GM15510 (cell line): ENCODE measurements around the gene TENT4A.

Source experiments
- POLR2A ChIP-seq: IDR thresholded peaks from 3 replicates; pipeline ENCODE4 v1.6.1; 2011; ENCODE audit warnings: borderline replicate concordance; ENCODE audit not compliant: insufficient read length; ENCODE audit errors: extremely low read depth

The TENT4A gene

DNA sequence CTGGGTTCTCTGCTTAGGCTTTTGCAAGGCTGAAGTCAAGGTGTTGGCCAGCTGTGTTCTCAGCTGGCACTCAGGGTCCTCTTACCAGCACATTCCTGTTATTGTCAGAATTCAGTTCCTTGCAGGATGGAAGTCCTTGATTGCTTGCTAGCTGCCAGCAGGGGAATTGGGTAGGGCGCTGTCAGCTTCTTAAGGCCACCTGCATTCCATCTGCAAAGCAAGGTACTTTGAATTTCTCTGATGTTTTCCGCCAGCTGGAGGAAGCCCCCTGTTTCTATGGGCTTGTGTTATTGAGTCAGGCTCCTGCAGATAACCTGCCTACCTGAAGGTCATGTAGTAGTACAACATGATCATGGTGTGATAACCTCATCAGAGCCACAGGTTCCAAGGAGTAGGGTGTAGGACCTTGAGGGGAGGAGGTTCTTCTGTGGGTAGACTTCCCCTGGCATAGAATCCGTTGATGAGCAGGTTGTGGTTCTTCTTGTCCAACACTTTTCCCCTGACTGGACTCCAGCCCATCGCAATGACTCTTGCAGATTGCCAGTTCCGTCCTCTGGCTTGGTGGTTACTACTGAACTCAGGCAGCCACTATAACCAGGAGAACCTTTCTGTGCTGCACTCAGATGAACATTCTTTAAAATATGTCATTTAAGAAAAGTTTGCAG is 6.8 kb downstream of the TENT4A start:
- no peak for TF ChIP-seq POLR2A

DNA sequence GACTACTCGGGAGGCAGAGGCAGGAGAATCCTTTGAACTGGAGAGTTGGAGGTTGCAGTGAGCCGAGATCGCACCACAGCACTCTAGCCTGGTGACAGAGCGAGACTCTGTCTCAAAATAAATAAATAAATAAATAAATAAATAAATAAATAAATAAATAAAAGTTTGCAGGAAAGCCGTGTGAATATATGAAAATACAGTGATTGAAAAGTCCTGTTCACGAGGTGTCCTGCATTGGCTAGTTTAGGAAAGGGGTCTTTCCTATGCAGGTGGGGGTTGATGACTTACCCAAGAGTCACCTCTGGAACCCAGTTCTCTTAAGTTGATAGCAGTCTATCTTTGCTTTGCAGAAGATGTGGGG is 7.3 kb downstream of the TENT4A start:
- TF ChIP-seq POLR2A, result no peak

DNA sequence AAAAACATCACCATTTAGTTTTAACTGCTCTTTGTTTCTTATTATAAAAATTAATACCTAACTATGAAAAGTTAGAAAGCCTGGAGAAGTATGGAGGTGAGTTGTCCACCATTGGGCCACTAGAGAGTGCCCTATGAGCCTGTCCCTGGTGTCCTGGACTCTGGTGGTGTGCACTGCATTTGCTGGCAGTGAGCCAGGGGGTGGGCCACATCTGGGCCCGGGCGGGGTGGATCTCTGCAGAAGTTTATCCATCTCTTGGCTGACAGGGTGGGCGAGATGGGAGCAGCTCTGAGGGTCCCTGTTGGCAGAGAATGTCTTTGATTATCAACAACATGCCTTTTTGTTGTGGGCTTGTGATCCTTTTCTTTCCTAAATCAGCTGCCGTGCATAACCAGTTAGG is 8.2 kb downstream of the TENT4A start:
- TF ChIP-seq POLR2A, result no peak

DNA sequence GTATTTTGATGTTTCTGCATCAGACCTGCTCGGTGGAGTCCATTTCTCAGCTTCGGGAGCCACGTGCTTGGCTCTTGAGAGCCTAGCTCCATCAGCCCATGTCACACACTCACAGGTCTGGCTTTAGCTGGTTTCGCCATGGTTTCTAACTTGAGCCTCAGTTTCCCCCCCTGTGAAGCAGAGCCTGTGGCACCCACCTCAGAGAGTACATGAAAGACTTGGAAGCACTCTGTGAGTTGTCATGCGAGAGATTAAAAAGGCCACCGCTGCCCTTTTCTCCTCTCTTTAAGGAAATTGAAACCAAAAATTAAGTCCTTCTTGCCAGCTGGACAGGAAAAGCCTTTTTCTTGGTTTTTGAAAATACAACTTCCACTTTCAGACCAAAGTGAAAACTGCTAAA is 8.8 kb downstream of the TENT4A start:
- TF ChIP-seq POLR2A, result no peak

DNA sequence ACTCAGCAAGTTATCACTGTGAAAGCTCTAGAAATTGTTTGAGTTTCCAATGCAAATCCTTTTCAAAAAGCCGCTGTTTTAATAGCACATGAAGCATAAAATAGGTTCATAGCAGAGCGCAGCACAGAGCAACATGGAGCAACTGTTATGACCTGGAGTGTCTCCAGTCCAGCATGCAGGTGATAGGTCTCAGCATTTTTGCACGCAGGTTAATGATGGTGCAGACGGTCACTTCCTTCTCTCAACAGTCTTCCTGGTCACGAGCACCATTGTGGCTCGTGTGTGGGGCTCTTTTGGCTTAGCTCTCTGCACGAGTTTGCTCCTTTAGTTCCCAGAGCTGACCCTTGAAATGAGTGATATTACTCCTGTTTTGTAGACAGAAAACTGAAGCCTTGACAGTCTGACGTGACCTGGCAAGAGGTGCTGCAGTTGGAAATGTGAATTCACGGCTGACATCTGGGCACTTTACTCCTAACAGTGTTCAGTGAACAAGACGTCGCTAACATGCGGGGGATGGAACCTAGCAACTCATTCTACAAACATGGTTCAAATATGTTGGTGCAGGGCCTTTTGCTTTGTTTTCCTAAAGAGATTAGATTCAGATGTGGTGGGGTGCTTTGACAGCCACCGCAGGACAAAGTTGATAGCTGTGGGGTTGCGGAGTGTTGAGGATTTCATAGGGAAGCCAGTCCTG is 10.0 kb downstream of the TENT4A start:
- TF ChIP-seq POLR2A, result no peak

DNA sequence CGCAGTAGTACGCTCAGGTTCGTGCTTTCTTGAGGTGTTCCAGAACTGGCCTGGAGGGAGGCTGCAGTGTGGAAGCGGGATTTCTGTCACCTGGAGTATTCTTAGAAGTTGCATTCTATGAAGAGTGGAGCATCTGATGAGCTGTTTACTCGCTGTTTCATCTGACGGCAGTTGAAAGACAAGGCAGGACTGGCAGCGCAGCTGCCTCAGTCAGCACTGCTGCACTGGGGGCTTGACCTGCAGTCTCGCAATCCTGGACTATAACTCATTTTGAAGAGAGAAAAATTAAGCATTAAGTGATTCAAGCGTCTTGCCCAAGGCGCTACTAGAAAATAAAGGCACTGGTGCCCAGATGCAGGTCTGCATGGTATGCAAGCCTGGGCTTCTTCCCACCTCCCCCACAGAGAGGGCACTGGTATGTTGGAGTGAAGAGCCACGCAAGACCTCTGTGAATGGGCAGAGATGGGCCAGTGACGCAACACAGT is 10.6 kb downstream of the TENT4A start:
- no peak for TF ChIP-seq POLR2A

DNA sequence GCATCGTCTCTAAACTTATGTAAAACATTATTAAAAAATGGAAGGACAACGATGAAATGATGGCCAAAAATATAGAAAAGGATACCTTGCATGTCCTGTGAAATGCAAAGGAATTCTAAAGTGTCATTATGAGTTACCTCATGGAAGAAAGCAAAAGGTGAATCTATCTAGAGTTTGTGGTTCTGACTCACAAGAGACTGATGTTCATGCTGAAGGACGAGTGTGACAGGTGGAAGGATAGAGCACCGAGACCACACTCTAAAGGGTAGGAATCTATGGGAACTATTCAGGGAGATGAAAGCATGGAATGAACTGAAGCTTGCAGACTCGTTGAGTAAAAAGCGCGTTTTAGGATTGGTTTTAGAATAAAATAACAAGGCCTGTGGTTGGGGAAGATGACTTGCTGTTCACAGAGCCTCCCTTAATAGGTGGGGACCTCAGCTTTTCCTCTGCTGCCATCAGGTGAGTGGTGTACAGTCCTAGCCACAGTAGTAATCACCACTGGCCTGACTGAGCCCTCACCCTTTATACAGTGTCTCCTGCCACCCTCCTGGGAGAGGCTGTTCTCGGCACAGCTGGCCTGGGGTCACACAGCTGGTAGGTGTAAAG is 11.2 kb downstream of the TENT4A start:
- no peak for TF ChIP-seq POLR2A

DNA sequence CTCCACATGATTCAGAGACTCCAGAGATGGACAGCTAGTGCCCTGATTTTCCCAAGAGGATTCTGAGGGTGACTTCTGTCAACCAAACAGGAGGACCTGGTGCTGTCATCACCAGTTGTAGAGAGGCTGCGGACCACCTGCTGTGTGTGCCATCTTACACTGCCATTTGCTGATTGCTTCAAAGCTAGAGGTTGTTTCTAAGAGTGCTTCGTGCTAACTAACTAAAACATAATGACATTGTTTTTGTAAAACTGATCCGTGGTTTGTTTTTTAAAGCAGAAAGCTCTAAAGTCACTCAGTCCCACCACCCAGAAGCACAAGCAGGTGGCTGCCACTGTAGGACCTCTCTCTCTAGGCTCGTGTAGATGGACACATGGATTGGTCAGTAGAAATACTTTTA is 12.2 kb downstream of the TENT4A start:
- TF ChIP-seq POLR2A, result no peak

DNA sequence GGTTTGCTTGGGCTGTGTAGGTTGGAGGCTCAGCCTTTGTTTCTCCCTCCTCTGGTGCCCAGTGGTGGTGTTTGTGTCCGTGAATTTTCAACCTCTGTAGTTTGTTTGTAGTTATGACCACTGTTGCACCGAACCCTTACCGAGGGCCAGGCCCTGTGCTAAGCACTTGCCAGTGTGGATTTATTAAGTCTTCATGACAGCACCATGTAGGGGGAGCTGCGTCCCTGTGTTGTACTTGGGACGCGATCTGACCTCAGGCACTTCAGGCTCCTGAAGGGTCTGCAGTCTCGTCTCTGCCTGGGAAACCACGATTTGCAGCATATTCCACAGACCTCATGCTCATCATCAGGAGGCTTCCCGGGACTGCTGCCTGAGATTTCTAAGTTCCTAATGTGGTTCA is 12.8 kb downstream of the TENT4A start:
- no peak for TF ChIP-seq POLR2A

DNA sequence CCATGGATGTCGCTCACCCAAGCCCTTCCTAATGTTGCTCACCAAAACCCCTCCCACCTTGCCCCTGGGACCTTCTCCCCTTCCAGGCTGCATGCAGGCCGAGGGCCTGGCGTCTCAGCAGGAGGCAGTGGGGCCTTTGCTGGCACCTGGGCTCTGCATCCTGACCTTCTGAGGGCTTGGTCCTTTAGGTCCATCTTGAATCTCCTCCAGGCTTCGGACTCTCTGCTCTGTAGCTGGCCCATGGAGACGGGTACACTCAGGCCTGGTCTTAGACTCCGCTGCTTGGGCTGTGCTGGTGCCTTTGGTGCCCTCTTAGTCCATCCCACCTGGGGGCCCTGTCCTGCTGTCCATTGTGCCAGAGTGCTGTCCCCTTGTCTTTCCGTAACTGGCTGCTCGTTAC is 14.0 kb downstream of the TENT4A start:
- no peak for TF ChIP-seq POLR2A

DNA sequence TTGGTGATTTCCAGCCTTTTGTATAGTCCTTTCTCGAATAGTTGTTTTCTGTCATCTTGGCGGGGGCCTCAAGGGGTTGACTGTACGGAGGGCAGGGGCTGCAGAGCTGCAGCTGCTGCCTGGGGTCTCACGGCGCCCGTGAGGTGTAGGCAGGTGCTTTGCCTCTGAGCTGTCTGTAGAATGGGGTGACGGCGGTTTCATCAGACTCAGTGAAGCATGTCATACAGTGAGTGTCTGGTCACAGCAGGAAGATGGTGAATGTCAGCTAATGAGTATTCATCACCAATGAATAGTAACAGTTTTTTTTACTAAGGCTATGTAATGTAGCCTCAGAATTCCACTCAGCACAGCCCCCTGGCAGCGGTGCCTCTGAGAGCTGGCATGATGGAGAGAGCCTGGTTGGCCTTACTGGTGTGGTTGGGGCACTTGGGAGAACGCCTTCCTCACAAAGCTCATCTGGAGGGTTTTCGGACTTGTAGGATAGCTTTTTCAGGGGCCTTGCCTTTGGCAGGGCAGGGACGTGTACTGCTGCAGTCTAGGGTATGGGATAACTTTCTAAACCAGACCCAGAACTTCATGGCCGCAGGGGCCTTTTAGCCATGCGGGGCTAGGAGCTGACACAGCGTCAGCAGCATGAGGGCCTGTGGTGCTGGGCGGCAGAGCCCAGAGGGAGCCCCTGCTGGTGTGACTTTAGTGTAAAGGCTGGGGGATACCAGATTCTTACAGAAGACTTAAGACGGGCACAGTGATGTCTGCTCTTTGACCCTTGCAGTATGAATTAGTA is 15.0 kb downstream of the TENT4A start:
- TF ChIP-seq POLR2A, result no peak

DNA sequence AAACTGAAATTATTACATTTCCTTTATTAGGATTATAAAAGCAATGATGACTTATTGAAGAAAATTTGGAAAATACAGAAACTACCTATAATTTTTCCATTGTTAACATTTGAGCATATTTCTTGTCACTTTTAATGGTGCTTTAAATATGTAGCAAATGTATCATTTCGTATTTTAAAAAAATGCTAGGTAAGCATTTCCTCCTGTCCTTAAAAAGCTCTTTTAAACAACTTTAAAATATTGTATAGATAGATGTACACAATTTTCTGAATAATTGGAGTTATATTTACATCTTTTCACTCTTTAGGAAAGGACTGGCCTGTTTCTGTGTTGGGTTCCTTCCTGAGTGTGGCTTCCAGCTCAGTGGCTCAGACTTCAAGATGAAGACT is 15.6 kb downstream of the TENT4A start:
- TF ChIP-seq POLR2A, result no peak

DNA sequence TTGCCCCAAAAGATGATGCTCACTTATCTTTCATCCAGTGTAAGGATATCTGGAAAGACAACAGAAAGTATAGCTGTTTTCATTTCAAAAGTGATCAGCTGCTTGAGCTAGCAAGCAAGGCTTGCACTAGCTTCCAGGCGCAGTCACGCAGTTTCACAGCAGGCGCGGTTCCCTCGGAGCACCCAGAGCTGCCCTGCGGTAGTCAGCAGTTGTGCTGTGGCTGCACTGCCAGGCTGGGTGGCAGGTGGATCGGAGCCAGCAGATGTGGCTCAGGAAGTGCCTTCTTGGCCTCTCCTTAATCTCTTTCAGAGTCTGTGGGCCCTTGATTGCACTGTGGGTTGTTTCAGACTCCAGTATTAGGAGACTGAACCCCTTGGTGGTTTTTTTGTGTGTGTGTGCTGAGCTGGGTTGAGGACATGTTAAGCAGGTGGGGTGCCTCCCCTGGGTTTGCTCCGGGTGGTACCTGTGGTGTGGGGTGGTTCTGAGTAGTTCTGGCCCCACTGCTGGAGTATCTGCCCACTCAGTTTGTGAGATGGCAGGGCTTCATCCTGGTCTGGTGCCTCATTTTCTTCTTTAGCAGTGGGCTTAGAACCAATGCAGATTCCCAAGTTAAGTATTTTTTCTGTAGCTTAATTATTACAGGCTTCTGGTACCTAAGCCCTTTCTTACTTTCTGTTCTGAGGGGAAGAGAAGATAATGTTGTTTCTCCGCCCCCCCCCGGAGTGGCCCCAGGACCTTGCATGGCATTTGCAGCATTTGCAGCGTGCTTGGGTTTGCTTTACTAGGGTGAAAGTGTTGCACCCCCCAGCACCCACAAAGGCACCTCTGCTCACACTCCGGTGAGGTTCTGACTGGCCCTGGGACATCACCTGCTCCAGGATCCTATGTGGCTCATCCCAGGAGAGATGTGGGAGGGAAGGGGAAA is 16.4 kb downstream of the TENT4A start:
- no peak for TF ChIP-seq POLR2A

DNA sequence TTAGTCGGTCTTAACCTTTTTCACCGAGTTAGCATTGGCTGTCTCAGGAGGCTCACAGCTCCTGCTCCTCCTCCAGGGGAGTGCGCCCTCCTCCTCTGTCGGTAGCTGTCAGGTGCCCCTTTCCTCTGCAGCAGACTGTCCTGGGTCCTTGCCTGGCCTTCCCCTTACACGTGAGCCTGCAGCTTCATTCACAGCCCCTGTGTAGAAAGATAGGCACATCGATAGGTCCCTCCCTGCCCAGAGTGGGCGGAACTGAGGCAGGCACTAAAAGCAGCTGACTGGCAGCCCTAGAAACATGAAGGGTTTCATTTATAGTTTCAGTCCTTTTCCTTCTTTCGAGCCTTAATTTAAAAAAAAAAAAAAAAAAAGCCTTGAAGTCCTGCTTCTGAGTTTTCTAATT is 17.2 kb downstream of the TENT4A start:
- no peak for TF ChIP-seq POLR2A
